ENCODE measurements around the gene KDM2B.

DNA sequence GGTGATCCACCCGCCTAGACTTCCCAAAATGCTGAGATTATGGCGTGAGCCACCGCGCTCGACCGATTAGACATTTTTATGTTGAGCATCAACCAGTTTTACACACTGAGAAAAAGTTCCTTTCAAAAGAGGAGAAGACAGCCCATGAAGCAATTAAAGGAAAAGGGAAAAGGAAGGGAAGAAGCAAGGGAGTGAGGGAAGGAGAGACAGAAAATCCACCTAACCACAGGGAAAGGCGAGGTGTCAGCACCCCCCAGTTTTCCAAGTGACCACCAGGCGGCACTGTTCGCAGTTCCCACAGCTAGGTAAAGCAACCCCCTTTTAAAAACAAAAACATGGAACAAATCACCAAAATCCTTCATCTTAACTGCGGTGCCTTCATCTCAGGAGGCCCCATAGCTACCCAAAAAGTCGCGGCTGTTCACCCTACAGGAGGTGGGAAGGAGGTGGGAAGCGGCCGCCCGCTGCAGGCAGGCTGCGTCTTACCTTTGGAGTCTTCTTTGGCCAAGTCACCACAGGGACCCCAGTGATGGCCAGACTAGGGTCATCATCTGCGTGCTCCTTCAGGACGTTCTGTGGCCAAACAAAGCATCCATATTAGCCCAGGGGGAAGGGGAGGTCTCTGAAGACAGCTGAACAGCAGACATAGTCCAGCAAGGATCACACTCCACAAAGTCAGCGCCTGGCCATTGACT, 86.6 kb downstream of the KDM2B start:
- TF ChIP-seq, protein P1, sequence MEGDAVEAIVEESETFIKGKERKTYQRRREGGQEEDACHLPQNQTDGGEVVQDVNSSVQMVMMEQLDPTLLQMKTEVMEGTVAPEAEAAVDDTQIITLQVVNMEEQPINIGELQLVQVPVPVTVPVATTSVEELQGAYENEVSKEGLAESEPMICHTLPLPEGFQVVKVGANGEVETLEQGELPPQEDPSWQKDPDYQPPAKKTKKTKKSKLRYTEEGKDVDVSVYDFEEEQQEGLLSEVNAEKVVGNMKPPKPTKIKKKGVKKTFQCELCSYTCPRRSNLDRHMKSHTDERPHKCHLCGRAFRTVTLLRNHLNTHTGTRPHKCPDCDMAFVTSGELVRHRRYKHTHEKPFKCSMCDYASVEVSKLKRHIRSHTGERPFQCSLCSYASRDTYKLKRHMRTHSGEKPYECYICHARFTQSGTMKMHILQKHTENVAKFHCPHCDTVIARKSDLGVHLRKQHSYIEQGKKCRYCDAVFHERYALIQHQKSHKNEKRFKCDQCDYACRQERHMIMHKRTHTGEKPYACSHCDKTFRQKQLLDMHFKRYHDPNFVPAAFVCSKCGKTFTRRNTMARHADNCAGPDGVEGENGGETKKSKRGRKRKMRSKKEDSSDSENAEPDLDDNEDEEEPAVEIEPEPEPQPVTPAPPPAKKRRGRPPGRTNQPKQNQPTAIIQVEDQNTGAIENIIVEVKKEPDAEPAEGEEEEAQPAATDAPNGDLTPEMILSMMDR (conservative IDR thresholded peaks at IDR 0.05 in 1 of 2, IDR thresholded peaks at IDR 0.05 in 1 of 2; ENCODE audit: extremely low read depth in 1 of 2, insufficient read depth in 1 of 2, low read depth in 1 of 2, low read length in 2 of 2) = peak; percentile 68 to 80
- no peak for TF ChIP-seq EZH2 (IDR thresholded peaks at IDR 0.05; ENCODE audit: borderline replicate concordance, low read length)
